GM19193 (cell line): ENCODE measurements around the gene ZNF652.

ENCODE experiments used
- POLR2A ChIP-seq: IDR thresholded peaks from 4 replicates; pipeline ENCODE4 v1.6.1; 2011; ENCODE audit not compliant: insufficient read depth, insufficient read length; ENCODE audit errors: extremely low read depth

The ZNF652 gene

DNA sequence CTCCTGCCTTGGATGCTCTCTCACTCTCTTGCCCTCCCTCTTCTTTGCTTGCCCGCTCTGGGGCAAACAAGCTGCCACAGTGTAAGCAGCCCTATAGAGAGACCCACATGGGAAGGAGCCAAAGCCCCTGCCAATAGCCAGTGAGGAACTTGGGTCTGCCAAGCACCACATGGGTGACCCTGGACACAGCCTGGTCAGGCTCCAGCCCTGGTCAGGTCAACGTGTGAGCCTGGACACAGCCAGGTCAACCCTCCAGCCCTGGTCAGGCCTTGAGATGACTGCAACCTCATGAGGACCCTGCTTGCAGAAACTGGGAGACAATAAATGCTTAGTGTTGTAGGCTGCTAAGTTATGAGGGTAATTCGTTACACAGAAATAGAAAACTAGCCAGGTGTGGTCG is 117.2 kb downstream of the ZNF652 start:
- no peak for TF ChIP-seq POLR2A
